ENCODE results near the gene GFRAL.
"Not testable (repeated sequence)": the region's sequence is repeated elsewhere in the genome, so short reads cannot be mapped to it uniquely, and the experiment has no call there.

Gene GFRAL

GRCh38 chr6:55327169-55327568, at the start of gene GFRAL:
Gene GFRAL, plus strand, starts transcription at chr6:55327469. Its CDS starts 86 bp downstream, at chr6:55327555.
- DNase-seq (ENCODE audit: low read depth in 3 of 3, low spot score in 1 of 3), result no peak

- DNase-seq (ENCODE audit: low read depth in 3 of 3, low spot score in 1 of 3), result no peak
Observed at GRCh38 chr6:55277646-55278045, 49.6 kb upstream of the GFRAL start.

- DNase-seq (ENCODE audit: low read depth in 3 of 3, low spot score in 1 of 3), result no peak
Observed at GRCh38 chr6:55281215-55281614, 46.1 kb upstream of the GFRAL start.

DNA sequence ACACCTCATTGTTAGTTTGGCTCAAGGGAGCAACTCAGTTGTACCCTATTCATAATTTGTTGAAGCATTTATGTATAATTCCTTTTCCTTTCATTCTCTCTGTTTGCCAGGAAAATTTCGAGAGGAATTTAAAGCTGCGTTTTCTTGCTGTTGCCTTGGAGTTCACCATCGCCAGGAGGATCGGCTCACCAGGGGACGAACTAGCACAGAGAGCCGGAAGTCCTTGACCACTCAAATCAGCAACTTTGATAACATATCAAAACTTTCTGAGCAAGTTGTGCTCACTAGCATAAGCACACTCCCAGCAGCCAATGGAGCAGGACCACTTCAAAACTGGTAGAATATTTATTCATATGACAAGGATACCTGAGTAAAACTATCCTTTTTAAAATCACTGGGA, 45.2 kb upstream of the GFRAL start:
- no peak for DNase-seq (ENCODE audit: low read depth in 3 of 3, low spot score in 1 of 3)

- no peak for DNase-seq (ENCODE audit: low read depth in 3 of 3, low spot score in 1 of 3)
Observed at GRCh38 chr6:55286824-55287223, 40.4 kb upstream of the GFRAL start.

- DNase-seq (ENCODE audit: low read depth in 3 of 3, low spot score in 1 of 3), result no peak
Observed at GRCh38 chr6:55290736-55291135, 36.5 kb upstream of the GFRAL start.

GRCh38 chr6:55293116-55293515, 34.2 kb upstream of the GFRAL start:
- DNase-seq (ENCODE audit: low read depth in 3 of 3, low spot score in 1 of 3), result no peak

DNA sequence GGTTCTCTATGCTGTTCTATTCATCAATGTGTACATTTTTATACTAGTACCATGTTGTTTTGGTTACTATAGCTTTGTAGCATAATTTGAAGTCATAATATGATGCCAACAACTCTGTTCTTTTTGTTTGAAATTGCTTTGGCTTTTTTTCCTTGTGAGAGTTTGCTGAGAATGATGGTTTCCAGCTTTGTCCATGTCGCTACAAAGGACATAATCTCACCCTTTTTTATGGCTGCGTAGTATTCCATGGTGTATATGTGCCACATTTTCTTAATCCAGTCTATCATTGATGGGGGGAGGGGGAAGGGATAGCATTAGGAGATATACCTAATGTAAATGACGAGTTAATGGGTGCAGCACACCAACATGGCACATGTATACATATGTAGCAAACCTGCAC, 30.1 kb upstream of the GFRAL start:
- not testable (repeated sequence) for DNase-seq (ENCODE audit: low read depth in 3 of 3, low spot score in 1 of 3)

DNA sequence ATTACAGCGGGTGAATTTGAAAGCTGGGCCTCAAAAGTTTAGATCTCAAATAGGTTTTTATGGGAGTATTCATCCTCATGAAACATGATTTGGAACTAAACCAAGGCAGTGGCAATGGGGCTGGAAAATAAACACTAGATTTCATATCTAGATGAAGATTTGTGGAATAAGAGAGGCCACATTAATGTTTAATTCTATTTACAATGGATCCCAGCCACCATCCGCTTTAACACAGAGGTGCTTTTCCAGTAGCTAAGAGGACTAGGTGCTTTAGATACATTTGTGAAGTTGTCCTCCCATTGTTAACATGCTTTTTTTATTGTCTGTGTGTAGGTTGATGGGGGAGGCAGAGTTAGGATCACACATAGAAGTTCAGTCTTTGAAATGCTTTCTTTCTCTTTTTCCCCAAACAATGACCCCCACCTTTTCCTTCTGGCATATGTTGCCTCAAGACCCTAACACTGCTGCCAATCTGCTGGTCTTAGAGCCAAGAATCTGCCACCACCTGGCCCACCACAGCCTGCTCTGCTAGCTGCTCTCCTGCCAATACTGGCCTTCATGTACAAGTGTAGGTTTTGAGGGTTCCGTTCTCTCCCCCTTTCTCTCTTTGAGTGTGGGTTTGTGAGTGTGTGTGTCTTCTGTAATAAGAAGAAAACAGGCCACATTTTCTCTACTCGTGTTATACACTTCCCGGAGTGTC, 27.8 kb upstream of the GFRAL start:
- no peak for DNase-seq (ENCODE audit: low read depth in 3 of 3, low spot score in 1 of 3)

GRCh38 chr6:55304747-55305146, 22.5 kb upstream of the GFRAL start:
- no peak for DNase-seq (ENCODE audit: low read depth in 3 of 3, low spot score in 1 of 3)

- DNase-seq (ENCODE audit: low read depth in 3 of 3, low spot score in 1 of 3), result no peak
Observed at GRCh38 chr6:55319961-55320695, 7.1 kb upstream of the GFRAL start.

GRCh38 chr6:55320696-55321086, 6.6 kb upstream of the GFRAL start:
- DNase-seq (ENCODE audit: low read depth in 3 of 3, low spot score in 1 of 3), result no peak

GRCh38 chr6:55377150-55377549, 49.9 kb downstream of the GFRAL start:
- no peak for DNase-seq (ENCODE audit: low read depth in 3 of 3, low spot score in 1 of 3)

DNA sequence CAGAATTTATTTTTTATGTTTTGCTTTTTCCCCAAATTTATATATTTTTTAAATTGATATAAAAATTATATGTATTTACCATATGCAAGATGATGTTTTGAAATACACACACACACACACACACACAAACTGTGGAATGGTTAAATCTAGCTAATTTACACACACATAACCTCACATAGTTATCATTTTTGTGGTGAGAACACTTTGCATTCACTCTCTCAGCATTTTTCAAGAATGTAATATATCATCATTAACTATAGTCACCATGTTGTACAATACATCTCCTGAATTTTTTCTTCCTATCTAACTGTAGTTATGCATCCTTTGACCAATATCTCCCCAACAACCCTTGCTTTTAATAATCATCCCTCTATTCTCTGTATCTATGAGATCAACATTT, 52.2 kb downstream of the GFRAL start:
- DNase-seq (ENCODE audit: low read depth in 3 of 3, low spot score in 1 of 3), result no peak

- DNase-seq (ENCODE audit: low read depth in 3 of 3, low spot score in 1 of 3), result no peak
Observed at GRCh38 chr6:55379895-55380294, 52.6 kb downstream of the GFRAL start.

GRCh38 chr6:55388211-55388610, 60.9 kb downstream of the GFRAL start:
- no peak for DNase-seq (ENCODE audit: low read depth in 3 of 3, low spot score in 1 of 3)

GRCh38 chr6:55395871-55396270, 68.6 kb downstream of the GFRAL start:
- DNase-seq (ENCODE audit: low read depth in 3 of 3, low spot score in 1 of 3), result no peak

- no peak for DNase-seq (ENCODE audit: low read depth in 3 of 3, low spot score in 1 of 3)
Observed at GRCh38 chr6:55397986-55398385, 70.7 kb downstream of the GFRAL start.

DNA sequence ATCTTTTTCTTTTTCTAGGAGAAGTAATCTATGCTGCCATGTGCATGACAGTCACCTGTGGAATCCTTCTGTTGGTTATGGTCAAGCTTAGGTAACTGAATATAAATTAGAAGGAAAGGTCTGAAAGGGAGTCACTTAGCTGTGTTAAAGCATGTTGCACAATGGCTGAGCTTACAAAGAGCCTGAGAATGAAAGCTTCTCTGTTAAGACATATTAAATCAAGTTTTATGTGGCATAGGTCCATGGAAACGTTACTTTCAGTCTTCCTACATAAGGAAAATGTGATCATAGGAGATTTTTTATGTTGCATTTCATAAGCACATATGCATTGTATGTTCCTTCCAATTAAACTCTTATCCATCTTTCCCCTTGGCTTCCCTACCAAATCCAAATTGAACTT, 72.1 kb downstream of the GFRAL start:
- DNase-seq (ENCODE audit: low read depth in 3 of 3, low spot score in 1 of 3), result no peak

DNA sequence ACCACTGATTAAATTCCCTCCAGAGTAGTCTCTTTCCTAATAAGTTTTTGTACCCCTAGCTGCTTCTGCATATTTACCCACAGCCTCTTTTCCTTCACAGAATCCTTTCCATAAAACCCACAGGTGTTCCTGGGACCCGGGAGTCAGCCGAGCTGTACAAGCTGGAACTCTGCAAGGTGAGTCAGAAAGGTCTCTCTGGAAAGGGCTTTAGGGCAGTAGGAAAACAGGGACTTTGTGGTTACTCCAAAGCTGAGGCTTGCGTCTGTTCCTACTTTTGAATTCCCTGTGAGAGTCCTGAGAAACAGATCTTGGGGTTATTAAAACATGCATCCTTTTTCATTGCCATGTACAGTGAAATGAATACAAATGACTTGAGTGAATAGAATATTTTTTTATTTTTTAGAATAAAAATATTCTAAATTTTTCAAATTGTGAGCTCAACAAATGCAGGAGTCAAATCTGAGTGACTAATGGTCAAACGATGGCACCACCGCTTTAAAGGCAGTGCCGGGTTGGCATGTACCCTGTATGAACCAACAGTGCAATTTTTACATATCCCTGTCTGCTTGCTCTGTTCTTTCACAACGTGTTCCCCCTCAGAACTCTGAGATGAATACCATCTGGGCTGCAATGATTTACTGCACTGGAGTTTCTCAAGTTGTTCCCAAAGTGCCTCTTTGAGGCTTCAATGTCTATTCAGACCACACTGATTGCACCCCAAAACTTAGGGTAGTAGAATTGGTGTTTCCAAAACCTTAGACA, 78.4 kb downstream of the GFRAL start:
- DNase-seq (ENCODE audit: low read depth in 3 of 3, low spot score in 1 of 3), result no peak

- no peak for DNase-seq (ENCODE audit: low read depth in 3 of 3, low spot score in 1 of 3)
Observed at GRCh38 chr6:55410674-55411073, 83.4 kb downstream of the GFRAL start.

DNA sequence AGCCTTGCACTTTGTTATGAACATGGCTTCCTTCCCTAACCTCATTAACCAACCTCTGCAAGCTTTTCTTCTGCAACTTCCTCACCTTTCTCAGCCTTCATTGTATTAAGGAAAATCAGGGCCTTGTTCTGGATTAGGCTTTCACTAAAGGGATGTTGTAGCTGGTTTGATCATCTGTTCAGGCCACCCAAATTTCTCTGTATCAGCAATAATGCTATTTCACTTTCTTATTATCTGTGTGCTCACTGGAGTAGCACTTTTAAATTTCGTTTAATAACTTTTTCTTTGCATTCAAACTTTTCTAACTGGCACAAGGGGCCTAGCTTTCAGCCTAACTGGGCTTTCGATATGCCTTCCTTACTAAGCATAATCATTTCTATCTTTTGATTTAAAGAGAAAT, 96.7 kb downstream of the GFRAL start:
- DNase-seq (ENCODE audit: low read depth in 3 of 3, low spot score in 1 of 3), result no peak

All from stimulated activated CD4-positive, alpha-beta T cell treated with anti-CD3 and anti-CD28 coated beads, TNF-alpha, amount 100 ng/mL, for 1 hour (primary cell).